ENCODE data around the gene SLC4A4.

DNA sequence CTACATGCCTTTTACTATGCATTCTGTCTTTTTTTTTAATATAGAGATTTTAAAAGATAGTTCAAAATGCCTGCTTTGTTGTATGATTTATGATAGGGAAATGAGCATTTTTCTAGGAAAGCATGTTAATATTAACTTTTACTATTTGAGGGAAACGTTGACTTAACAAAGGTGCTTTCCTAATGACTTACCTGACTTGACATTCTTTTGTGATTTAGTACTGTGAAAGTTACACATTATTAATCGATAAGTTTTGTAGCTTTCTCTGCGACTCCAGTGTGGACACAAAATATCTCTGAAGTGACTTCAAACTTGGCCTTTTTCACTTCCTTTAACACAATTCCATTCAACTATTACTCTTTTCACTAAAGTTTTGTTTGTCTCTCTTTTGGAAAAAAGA lies 260.8 kb downstream of the SLC4A4 start:
- TF ChIP-seq CTCF (IDR thresholded peaks at IDR 0.05; ENCODE audit: low read length) (no peak), EZH2 (IDR thresholded peaks at IDR 0.05; ENCODE audit: borderline replicate concordance, low read length) (no peak)
